Smooth muscle cell (in vitro differentiated cells): ENCODE data around the gene OSBPL10. TPM values are rescaled to one million over a fixed set of nuclear protein-coding genes. Genes with fewer than 3 reads are reported as not detected.

Source experiments
- DNase-seq: peaks from one replicate; lab custom pipeline; 2025; ENCODE audit not compliant: unreplicated experiment; lab: John Stamatoyannopoulos, UW
- H2AFZ ChIP-seq: fragments of 200-600 bp; sonication (generic); 2 replicates; pipeline ENCODE4 v1.6.0; 2016; ENCODE audit warnings: antibody characterized with exemption, low read depth, mild to moderate bottlenecking
- H3F3A ChIP-seq: fragments of 200-600 bp; sonication (generic); 2 replicates; pipeline ENCODE4 v1.6.0; 2017; ENCODE audit warnings: antibody characterized with exemption, low read depth
- H3K27ac ChIP-seq: fragments of 200-600 bp; sonication (generic); 2 replicates; pipeline ENCODE4 v1.5.1; 2016; ENCODE audit warnings: low read depth, mild to moderate bottlenecking
- H3K27me3 ChIP-seq: fragments of 200-600 bp; sonication (generic); 2 replicates; pipeline ENCODE4 v1.6.1; 2016; ENCODE audit warnings: low read depth, mild to moderate bottlenecking
- H3K36me3 ChIP-seq: fragments of 200-600 bp; sonication (generic); 2 replicates; pipeline ENCODE4 v1.5.1; 2016; ENCODE audit warnings: low read depth
- H3K4me1 ChIP-seq: fragments of 200-600 bp; sonication (generic); 2 replicates; pipeline ENCODE4 v1.5.1; 2016; ENCODE audit warnings: low read depth
- H3K4me2 ChIP-seq: fragments of 200-600 bp; sonication (generic); 2 replicates; pipeline ENCODE4 v1.6.0; 2016; ENCODE audit warnings: mild to moderate bottlenecking
- H3K4me3 ChIP-seq: fragments of 200-600 bp; sonication (generic); 2 replicates; pipeline ENCODE4 v1.5.1; 2016; ENCODE audit warnings: mild to moderate bottlenecking
- H3K79me2 ChIP-seq: fragments of 200-600 bp; sonication (generic); 2 replicates; pipeline ENCODE4 v1.6.0; 2016; ENCODE audit warnings: low read depth, mild to moderate bottlenecking
- H3K9ac ChIP-seq: fragments of 200-600 bp; sonication (generic); 2 replicates; pipeline ENCODE4 v1.6.0; 2016; ENCODE audit warnings: low read depth
- H3K9me3 ChIP-seq: fragments of 200-600 bp; sonication (generic); replicated peaks from 2 replicates; pipeline ENCODE4 v1.5.1; 2016; ENCODE audit warnings: low read depth
- H4K20me1 ChIP-seq: fragments of 200-600 bp; sonication (generic); 2 replicates; pipeline ENCODE4 v1.6.0; 2016; ENCODE audit warnings: low read depth
- CTCF ChIP-seq: fragments of 200-600 bp; sonication (generic); IDR thresholded peaks from 2 replicates; pipeline ENCODE4 v1.5.1; 2017; ENCODE audit warnings: borderline replicate concordance, mild to moderate bottlenecking, antibody characterized with exemption; ENCODE audit not compliant: insufficient read depth, poor library complexity, severe bottlenecking
- WGBS: methylation state at CpG from one replicate; pipeline ENCODE4 v1.1.7; 2016; ENCODE audit warnings: low lambda C conversion rate; 5-methylcytosine and 5-hydroxymethylcytosine counted together
- polyA plus RNA-seq: library from polyadenylated mRNA; unstranded; fragments of >200 nt; fragmentation: Nextera tagmentation; extraction: Ambion mirVana; gene quantifications from 2 replicates; pipeline ENCODE4 v1.2.1, GENCODE V29; 2016
- total RNA-seq: library from RNA; depleted of rRNA; stranded (reverse); fragments of >200 nt; gene quantifications from 2 replicates; pipeline ENCODE4 v1.2.3, GENCODE V29; 2014

The OSBPL10 gene
- total and polyA plus RNA-seq, 2 experiments from 2014 or later, result 48.9 to 91.5 TPM

GRCh38 chr3:31645256-31645655 is 335.8 kb downstream of the OSBPL10 start:
- Histone ChIP-seq H3K4me2 (no peak overlapping the region), H3K79me2 (no peaks in the 10 kb centered on the region), H3K27ac (no peak overlapping the region), H3K4me3 (no peak overlapping the region), H3K27me3 (no peaks in the 10 kb centered on the region), H4K20me1 (no peaks in the 10 kb centered on the region), H2AFZ (no peak overlapping the region), H3K9ac (no peak overlapping the region), H3F3A (peaks cover 7% of the 10 kb centered on the region), H3K4me1 (no peaks in the 10 kb centered on the region), H3K36me3 (peaks cover 4% of the 10 kb centered on the region), H3K9me3 (peaks cover 9% of the 10 kb centered on the region)
- 40% methylated on average over 5 of the region's 5 CpGs for WGBS
- DNase-seq, result no peak
- no peak for TF ChIP-seq CTCF

- peaks cover 7% of the 10 kb centered on the region for H3F3A ChIP-seq
- no peaks in the 10 kb centered on the region for H3K79me2 ChIP-seq
- no peak for DNase-seq
- no peak overlapping the region for H3K4me2 ChIP-seq
- H3K4me1 ChIP-seq, result no peaks in the 10 kb centered on the region
- 91% methylated on average over 1 of the region's 1 CpG for WGBS
- no peak overlapping the region for H3K9ac ChIP-seq
- H3K9me3 ChIP-seq, result no peaks in the 10 kb centered on the region
- no peak overlapping the region for H2AFZ ChIP-seq
- no peak overlapping the region for H3K4me3 ChIP-seq
- H3K36me3 ChIP-seq, result no peaks in the 10 kb centered on the region
- TF ChIP-seq CTCF, result no peak
- H3K27me3 ChIP-seq, result no peaks in the 10 kb centered on the region
- no peaks in the 10 kb centered on the region for H4K20me1 ChIP-seq
- H3K27ac ChIP-seq, result no peak overlapping the region
These were observed 341.2 kb downstream of the OSBPL10 start for GRCh38 chr3:31639828-31640227.

- Histone ChIP-seq H3K27me3 (no peaks in the 10 kb centered on the region), H3K36me3 (no peaks in the 10 kb centered on the region), H3K4me2 (no peak overlapping the region), H4K20me1 (no peaks in the 10 kb centered on the region), H3K9me3 (no peaks in the 10 kb centered on the region), H3K27ac (no peak overlapping the region), H3K4me1 (no peaks in the 10 kb centered on the region), H3K79me2 (no peaks in the 10 kb centered on the region), H3F3A (peaks cover 5% of the 10 kb centered on the region), H2AFZ (no peak overlapping the region), H3K4me3 (no peak overlapping the region), H3K9ac (no peak overlapping the region)
- DNase-seq, result no peak
- WGBS, result 83% methylated on average over 2 of the region's 2 CpGs
- no peak for TF ChIP-seq CTCF
These were observed 344.2 kb downstream of the OSBPL10 start for GRCh38 chr3:31636694-31637442.

- no peaks in the 10 kb centered on the region for H3K4me1 ChIP-seq
- no peaks in the 10 kb centered on the region for H4K20me1 ChIP-seq
- H3K9ac ChIP-seq, result no peak overlapping the region
- no peaks in the 10 kb centered on the region for H3K27me3 ChIP-seq
- no peak overlapping the region for H3K27ac ChIP-seq
- 93% methylated on average over 4 of the region's 4 CpGs for WGBS
- H3K4me2 ChIP-seq, result no peak overlapping the region
- no peak for DNase-seq
- no peaks in the 10 kb centered on the region for H3K79me2 ChIP-seq
- TF ChIP-seq CTCF, result no peak
- no peaks in the 10 kb centered on the region for H3K36me3 ChIP-seq
- H2AFZ ChIP-seq, result no peak overlapping the region
- H3K4me3 ChIP-seq, result no peak overlapping the region
- H3K9me3 ChIP-seq, result no peaks in the 10 kb centered on the region
- H3F3A ChIP-seq, result no peaks in the 10 kb centered on the region
These were observed 345.0 kb downstream of the OSBPL10 start for GRCh38 chr3:31636049-31636448.
